DND-41 (cell line): ENCODE data around the gene HECTD4.

Source experiments
- ATAC-seq: fragments of 200-7000 bp; cut with Tn5 transposase; 3 replicates; pipeline ENCODE4 v1.9.1; 2021; ENCODE audit warnings: low read depth; ENCODE audit not compliant: insufficient read depth
- DNase-seq: peaks from one replicate; pipeline ENCODE4 v3.0.0-alpha.2; 2020
- H2AFZ ChIP-seq: 2 replicates; pipeline ENCODE4 v1.6.0; 2012; ENCODE audit warnings: low read depth, low read length
- H3K27ac ChIP-seq: 2 replicates; pipeline ENCODE4 v1.5.1; 2012; ENCODE audit warnings: low read length, inconsistent platforms
- H3K27me3 ChIP-seq: fragments of 200-600 bp; sonication (generic); 2 replicates; pipeline ENCODE4 v1.6.0; 2012; ENCODE audit warnings: low read length, mild to moderate bottlenecking, inconsistent platforms; ENCODE audit not compliant: insufficient read depth, poor library complexity
- H3K36me3 ChIP-seq: 2 replicates; pipeline ENCODE4 v1.5.1; 2012; ENCODE audit warnings: low read length, inconsistent platforms; ENCODE audit not compliant: insufficient read depth
- H3K4me1 ChIP-seq: 2 replicates; pipeline ENCODE4 v1.5.1; 2012; ENCODE audit warnings: mild to moderate bottlenecking, low read length; ENCODE audit not compliant: insufficient read depth
- H3K4me2 ChIP-seq: 2 replicates; pipeline ENCODE4 v1.6.0; 2012; ENCODE audit warnings: mild to moderate bottlenecking, moderate library complexity, low read length, inconsistent platforms; ENCODE audit not compliant: insufficient read depth
- H3K4me3 ChIP-seq, 2 experiments: fragments of 200-600 bp in 1 of 2; shearing (Covaris generic) in 1 of 2; 2 replicates each; pipeline ENCODE4 v1.5.1; 2012 to 2016; ENCODE audit warnings: inconsistent platforms in 2 of 2, low read length in 2 of 2, mild to moderate bottlenecking in 2 of 2, low read depth in 1 of 2, moderate library complexity in 1 of 2
- H3K79me2 ChIP-seq: 2 replicates; pipeline ENCODE4 v1.6.0; 2012; ENCODE audit warnings: low read length, inconsistent platforms; ENCODE audit not compliant: insufficient read depth
- H3K9ac ChIP-seq: 2 replicates; pipeline ENCODE4 v1.6.0; 2012; ENCODE audit warnings: low read depth, mild to moderate bottlenecking, inconsistent platforms, low read length, moderate library complexity
- H3K9me3 ChIP-seq: 2 replicates; pipeline ENCODE4 v1.5.1; 2012; ENCODE audit warnings: low read length, moderate library complexity, mild to moderate bottlenecking, inconsistent platforms; ENCODE audit not compliant: insufficient read depth, severe bottlenecking
- H4K20me1 ChIP-seq: 2 replicates; pipeline ENCODE4 v1.6.0; 2012; ENCODE audit warnings: low read length; ENCODE audit not compliant: insufficient read depth
- CTCF ChIP-seq: IDR thresholded peaks from 2 replicates; pipeline ENCODE4 v1.5.1; 2012; ENCODE audit warnings: borderline replicate concordance, low read length, moderate library complexity, mild to moderate bottlenecking; ENCODE audit not compliant: poor library complexity, severe bottlenecking; ENCODE audit errors: extremely low read depth
- EZH2 ChIP-seq: IDR thresholded peaks from 3 replicates; pipeline ENCODE4 v1.6.1; 2012; ENCODE audit warnings: borderline replicate concordance, low read depth, mild to moderate bottlenecking, moderate library complexity, low read length, inconsistent platforms; ENCODE audit not compliant: severe bottlenecking

Gene HECTD4

GRCh38 chr12:112178796-112179195, 203.4 kb downstream of the HECTD4 start:
- H3K9ac ChIP-seq = no peak overlapping the region
- no peaks in the 10 kb centered on the region for H3K9me3 ChIP-seq
- H3K27me3 ChIP-seq = no peaks in the 10 kb centered on the region
- no peak overlapping the region for H3K4me2 ChIP-seq
- peaks cover 75% of the 10 kb centered on the region for H3K36me3 ChIP-seq
- no peaks in the 10 kb centered on the region for H3K4me1 ChIP-seq
- H2AFZ ChIP-seq = no peak overlapping the region
- DNase-seq (no peak), ATAC-seq (no peak)
- no peak overlapping the region for H3K27ac ChIP-seq
- H3K4me3 ChIP-seq = no peak overlapping the region
- TF ChIP-seq EZH2 (no peak), CTCF (no peak)
- no peaks in the 10 kb centered on the region for H4K20me1 ChIP-seq
- no peaks in the 10 kb centered on the region for H3K79me2 ChIP-seq

GRCh38 chr12:112176321-112177010, 205.8 kb downstream of the HECTD4 start:
- TF ChIP-seq CTCF = no peak
- Histone ChIP-seq H2AFZ (no peak overlapping the region), H3K4me1 (no peaks in the 10 kb centered on the region), H3K27ac (no peak overlapping the region), H3K36me3 (peaks cover 73% of the 10 kb centered on the region), H3K4me2 (no peak overlapping the region), H3K27me3 (no peaks in the 10 kb centered on the region), H4K20me1 (no peaks in the 10 kb centered on the region), H3K79me2 (no peaks in the 10 kb centered on the region), H3K9me3 (no peaks in the 10 kb centered on the region), H3K9ac (no peak overlapping the region), H3K4me3 (no peak overlapping the region)
- no peak for DNase-seq
- ATAC-seq = no peak

GRCh38 chr12:112175361-112176155, 206.7 kb downstream of the HECTD4 start:
- no peaks in the 10 kb centered on the region for H3K9me3 ChIP-seq
- no peak overlapping the region for H3K4me3 ChIP-seq
- H3K27ac ChIP-seq = no peak overlapping the region
- DNase-seq = no peak
- H3K27me3 ChIP-seq = no peaks in the 10 kb centered on the region
- H3K36me3 ChIP-seq = peaks cover 75% of the 10 kb centered on the region
- H3K79me2 ChIP-seq = no peaks in the 10 kb centered on the region
- H3K4me1 ChIP-seq = no peaks in the 10 kb centered on the region
- no peak overlapping the region for H3K9ac ChIP-seq
- H3K4me2 ChIP-seq = no peak overlapping the region
- TF ChIP-seq EZH2 (no peak), CTCF (no peak)
- ATAC-seq = no peak
- H4K20me1 ChIP-seq = no peaks in the 10 kb centered on the region
- H2AFZ ChIP-seq = no peak overlapping the region
